Anterior cingulate cortex (tissue), 58 donors: Measurements from ENCODE around the gene RBM47.
A peak's percentile ranks its signal among the peaks of the same experiment; 100 is the strongest.
"Not testable (repeated sequence)": the region's sequence is repeated elsewhere in the genome, so short reads cannot be mapped to it uniquely, and the experiment has no call there.

Experiments
- DNase-seq, 58 donors: peaks; one replicate each; lab custom pipeline; 2025; lab: John Stamatoyannopoulos, UW

Gene RBM47

DNA sequence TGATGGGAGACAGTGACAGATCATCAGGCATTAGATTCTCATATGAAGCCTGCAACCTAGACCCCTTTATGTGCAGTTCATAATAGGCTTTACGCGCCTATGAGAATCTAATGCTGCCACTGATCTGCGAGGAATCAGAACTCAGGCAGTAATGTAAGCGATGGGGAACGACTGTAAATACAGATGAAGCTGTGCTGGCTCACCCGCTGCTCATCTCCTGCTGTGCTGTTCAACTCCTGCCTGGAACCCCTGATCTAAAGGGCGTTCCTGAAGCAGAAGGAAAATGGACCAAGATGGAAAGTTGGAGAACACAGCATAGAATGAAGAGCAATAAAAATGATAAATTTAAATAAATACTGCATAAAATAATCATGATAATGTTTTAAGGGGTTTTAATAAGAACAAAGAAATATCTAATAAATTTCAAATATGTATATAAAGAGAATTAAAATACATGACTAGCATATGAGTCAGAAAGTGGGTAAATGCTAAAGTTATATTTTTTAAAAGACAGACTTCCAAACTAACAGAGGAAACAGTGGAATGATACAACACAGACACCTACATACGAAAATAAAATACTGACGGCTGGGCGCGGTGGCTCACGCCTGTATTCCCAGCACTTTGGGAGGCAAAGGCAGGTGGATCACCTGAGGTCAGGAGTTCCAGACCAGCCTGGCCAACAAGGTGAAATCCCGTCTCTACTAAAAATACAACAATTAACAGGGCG, 59.2 kb downstream of the RBM47 start:
- no peak for DNase-seq

DNA sequence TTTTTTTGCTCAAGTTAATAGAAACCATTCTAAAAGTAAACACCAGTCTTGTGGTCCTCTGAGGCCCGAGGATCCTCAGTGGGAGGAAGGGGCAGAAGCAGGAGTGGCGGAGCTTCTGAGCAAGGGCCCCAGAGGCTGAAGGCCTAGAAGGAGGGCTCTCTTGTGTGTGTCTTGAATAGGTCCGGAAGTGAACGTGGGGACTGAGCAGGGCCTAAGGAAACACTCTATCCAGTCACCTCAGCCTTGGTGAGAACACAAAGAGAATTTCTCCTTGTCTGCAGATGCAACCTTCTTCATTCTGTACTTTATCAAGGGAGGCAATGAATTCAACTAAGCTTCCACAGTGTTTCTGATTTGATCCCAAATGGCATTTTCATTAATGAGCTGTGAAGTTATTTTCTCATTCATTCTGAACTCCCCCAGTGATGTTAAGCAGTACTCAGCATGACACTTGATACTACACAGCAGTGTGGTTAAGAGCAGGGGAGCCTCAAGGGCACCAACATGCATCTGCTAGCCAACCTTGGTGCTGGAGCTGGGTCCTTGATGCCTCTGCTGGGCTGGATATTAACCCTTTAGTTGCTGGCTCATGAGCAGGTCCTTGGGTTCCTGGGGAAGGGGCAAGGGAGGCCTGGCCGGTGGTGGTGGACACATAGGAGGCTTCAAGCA, 64.7 kb downstream of the RBM47 start:
- no peak for DNase-seq

DNA sequence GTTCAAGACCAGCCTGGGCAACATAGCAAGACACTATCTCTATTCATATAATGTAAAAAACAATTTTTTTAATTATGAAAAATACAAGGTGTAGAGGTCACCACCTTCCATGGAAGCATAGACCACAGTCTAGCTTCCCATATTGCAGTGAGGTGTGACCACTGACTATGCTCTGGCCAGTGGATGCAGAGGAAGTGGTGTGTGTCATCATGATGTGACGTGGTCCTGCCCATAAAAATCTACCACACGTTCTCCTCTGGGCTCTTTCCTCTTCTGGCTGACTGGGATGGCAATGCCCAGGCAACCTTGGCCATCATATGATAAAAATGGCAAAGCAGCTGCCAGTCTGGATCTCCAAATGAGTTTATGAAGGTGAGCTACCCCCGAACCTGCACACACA, 65.7 kb downstream of the RBM47 start:
- DNase-seq, result peak in 5 of 58 donors; percentile 0 to 8 (median 4)

DNA sequence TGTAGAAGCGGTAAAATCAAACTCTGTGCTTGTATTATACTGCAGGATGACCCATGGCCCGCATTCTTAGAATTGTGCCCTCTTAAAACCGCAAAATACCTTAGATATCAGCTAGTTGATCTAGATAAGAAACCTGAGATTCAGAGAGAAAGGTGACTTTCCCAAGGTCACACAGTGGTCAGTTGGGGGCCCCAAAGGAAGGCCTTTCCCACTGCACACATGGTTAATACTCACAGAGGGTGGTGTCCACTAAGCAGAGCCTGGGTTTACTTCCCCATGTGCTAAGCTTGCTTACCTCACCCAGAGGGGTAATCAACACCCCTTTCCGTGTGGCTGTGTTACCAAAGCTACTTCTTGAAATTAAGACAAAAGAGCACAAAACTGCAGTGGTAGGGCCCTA, 66.3 kb downstream of the RBM47 start:
- no peak for DNase-seq

DNA sequence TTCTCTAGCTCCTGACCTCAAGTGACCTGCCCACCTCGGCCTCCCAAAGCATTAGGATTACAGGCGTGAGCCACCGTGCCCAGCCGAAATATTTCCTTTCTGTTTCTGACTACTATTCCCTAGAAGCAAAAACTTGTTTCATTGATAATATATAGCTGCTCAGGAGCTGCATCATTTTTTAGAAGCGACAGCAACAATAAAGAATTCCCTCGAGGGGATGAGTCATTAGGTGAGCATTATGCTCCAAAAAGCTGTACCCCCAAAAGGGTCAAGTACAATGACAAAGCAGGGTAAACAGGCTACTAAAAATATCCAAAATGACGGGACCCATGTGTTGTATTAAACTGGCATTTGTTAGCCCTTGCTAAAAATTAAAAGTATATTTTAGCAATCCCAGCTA, 67.0 kb downstream of the RBM47 start:
- no peak for DNase-seq

DNA sequence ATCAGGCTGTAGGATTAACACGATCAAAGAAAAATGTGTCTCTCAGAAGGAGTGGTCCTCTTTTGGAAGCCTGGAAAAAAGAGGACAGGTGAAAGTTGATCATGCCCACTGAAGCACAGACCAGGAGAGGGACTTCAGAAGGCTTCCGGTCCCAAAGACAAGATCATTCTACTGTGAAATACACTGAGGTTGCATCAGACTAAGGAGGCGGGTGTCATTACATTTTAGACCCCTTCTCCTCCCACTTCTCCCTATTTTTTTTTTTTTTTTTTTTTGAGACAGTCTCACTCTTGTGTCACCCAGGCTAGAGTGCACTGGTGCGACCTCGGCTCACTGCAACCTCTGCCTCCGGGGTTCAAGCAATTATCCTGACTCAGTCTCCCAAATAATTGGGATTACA, 67.5 kb downstream of the RBM47 start:
- no peak for DNase-seq

GRCh38 chr4:40561543-40562177, 68.0 kb downstream of the RBM47 start:
- not testable (repeated sequence) for DNase-seq

DNA sequence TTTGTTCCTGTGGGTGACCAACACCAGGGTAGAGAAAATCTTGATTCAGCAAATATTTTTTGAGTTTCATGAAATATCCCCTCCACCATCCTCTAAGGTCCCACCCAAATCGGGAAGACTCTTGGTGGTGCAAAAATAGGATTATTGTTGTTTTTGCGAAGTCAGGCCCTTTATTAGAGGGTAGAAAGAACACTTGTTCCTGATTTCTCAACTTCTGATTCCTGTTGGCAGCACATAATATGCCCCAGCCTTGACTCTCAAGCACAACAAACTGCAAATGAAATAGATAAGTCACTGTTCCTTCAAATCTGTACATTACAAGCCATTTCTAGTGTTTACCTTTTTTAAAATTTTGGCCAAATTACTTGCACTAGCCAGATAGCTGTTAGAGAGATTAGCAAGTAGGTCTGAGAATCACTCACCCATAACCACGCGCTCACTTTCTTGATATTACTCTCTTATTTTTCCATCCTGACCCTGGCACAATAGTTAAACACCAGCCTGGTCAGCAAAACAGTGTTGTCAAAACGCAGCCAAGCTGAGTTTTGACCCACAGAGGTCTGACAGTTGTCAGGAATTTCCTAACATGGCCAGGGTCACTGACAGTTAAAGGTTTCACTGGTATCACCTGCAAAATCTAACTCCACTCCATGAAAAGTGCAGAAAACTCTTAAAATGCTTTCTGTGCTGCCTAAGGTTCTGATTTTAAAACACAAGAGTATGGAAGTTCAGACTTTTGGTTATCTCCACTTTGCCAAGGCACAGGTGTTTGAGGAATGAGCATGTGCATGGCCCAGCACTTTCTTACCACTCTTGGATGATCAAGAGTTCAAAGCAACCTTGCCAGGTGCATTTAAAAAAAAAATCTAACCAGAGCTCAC, 69.8 kb downstream of the RBM47 start:
- no peak for DNase-seq

- DNase-seq, result no peak
Measured at GRCh38 chr4:40557736-40558135, 71.9 kb downstream of the RBM47 start.

DNA sequence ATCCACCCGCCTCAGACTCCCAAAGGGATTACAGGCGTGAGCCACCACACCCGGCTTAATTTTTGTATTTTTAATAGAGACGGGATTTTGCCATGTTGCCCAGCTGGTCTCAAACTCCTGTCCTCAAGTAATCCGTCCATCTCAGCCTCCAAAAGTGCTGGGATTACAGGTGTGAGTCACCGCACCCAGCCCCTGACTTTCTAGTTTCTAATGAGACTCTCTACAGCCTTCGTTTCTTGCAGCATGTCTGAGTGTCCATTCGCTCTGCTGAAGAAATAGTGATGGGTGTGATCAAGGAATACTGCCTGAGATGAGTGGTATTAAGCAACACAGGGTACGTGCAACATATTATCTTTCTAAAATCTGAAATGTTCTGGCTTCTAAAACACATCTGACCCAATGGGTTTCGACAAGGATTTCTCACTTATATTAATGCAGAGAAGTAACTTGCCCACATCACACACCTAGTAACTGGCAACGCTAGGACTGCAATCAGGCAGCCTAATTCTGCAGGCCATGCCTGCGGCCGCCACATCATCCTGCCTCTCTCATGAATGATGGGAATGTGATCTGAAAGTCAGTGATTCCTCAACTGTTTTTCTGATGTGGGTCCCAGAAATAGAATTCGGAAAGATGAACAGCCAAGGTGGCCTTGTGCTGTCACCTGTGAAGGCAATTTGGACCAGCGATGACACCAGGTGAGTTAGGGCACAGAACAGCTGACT, 74.3 kb downstream of the RBM47 start:
- DNase-seq, result no peak

DNA sequence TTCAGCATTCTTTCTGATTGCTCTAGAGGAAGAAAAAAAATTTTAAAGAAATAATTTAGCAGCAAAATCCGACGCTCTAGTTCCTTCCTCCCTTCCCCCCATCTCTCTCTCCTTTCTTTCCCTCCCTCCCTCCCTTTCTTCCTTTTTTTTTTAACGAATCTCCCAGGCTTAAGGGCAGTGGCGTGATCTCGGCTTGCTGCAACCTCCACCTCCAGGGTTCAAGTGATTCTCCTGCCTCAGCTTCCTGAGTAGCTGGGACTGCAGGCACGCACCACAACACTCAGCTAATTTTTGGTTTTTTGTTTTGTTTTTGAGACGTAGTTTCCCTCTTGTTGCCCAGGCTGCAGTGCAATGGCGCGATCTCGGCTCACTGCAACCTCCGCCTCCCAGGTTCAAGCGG, 75.0 kb downstream of the RBM47 start:
- not testable (repeated sequence) for DNase-seq

DNA sequence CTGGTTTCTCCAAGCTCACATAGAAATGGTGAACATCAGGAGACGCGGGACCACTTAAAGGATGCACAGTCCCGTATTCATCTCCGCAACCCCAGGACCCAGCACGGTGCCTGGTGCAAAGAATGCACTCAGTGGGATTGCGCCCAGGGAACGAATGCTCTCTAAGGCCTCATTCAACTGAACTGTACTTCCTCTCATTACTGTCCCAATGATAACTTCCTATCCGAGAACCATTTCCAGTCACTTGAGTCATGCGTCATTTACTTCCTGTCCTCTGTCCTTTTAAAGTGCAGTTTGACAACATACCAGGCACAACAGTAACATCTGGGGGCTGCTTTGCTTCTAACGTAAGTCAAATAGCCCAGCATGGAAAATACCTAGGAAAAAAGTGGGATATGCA, 75.7 kb downstream of the RBM47 start:
- peak in 3 of 58 donors; percentile 1 to 2 (median 2) for DNase-seq

- DNase-seq, result no peak
Measured at GRCh38 chr4:40552536-40552935, 77.1 kb downstream of the RBM47 start.

DNA sequence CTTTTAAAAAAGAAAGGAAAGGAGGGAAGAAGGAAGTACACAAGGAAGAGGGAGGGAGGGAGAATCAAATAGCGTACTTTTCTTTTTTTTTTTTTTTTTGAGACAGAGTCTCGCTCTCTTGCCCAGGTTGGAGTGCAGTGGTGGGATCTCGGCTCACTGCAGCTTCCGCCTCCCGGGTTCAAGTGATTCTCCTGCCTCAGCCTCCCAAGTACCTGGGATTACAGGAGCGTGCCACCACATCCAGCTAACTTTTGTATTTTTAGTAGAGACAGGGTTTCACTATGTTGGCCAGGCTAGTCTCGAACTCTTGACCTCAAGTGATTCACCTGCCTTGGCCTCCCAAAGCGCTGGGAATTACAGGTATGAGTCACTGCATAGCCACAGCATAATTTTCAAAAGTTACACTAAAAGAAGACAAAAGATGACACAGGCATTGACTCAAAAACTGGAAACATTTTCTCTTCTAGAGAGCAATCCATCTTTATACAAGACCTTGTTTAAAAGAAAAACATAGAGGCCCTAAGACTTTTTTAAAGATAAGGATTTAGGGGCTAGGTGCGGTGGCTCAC, 78.0 kb downstream of the RBM47 start:
- not testable (repeated sequence) for DNase-seq

- no peak for DNase-seq
Measured at GRCh38 chr4:40550948-40551462, 78.7 kb downstream of the RBM47 start.

- no peak for DNase-seq
Measured at GRCh38 chr4:40550196-40550595, 79.5 kb downstream of the RBM47 start.

GRCh38 chr4:40548256-40548655, 81.4 kb downstream of the RBM47 start:
- no peak for DNase-seq

GRCh38 chr4:40547789-40548132, 81.9 kb downstream of the RBM47 start:
- no peak for DNase-seq

GRCh38 chr4:40546969-40547788, 82.5 kb downstream of the RBM47 start:
- no peak for DNase-seq
